Esophagus squamous epithelium (tissue), 4 donors: ENCODE results near the gene SPECC1.

Source experiments
- POLR2A ChIP-seq, 4 donors: fragments of 450-650 bp; IDR thresholded peaks; one replicate each; pipeline ENCODE4 v1.6.1; 2017; ENCODE audit warnings: antibody characterized with exemption in 4 of 4, mild to moderate bottlenecking in 4 of 4, moderate library complexity in 3 of 4
- TF ChIP-seq, protein P1 (sequence below), 6 experiments: fragments of 450-650 bp in 4 of 6; fragments of 200-600 bp in 2 of 6; sonication (generic) in 2 of 6; IDR thresholded peaks; one replicate each; pipeline ENCODE4 v1.5.1; 2016 to 2019; ENCODE audit warnings: antibody characterized with exemption in 6 of 6, mild to moderate bottlenecking in 4 of 6, moderate library complexity in 4 of 6

GRCh38 chr17:20121359-20122253, 112.4 kb downstream of the SPECC1 start:
- TF ChIP-seq POLR2A (IDR thresholded peaks at IDR 0.05) = no peak
- TF ChIP-seq, protein P1, sequence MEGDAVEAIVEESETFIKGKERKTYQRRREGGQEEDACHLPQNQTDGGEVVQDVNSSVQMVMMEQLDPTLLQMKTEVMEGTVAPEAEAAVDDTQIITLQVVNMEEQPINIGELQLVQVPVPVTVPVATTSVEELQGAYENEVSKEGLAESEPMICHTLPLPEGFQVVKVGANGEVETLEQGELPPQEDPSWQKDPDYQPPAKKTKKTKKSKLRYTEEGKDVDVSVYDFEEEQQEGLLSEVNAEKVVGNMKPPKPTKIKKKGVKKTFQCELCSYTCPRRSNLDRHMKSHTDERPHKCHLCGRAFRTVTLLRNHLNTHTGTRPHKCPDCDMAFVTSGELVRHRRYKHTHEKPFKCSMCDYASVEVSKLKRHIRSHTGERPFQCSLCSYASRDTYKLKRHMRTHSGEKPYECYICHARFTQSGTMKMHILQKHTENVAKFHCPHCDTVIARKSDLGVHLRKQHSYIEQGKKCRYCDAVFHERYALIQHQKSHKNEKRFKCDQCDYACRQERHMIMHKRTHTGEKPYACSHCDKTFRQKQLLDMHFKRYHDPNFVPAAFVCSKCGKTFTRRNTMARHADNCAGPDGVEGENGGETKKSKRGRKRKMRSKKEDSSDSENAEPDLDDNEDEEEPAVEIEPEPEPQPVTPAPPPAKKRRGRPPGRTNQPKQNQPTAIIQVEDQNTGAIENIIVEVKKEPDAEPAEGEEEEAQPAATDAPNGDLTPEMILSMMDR (IDR thresholded peaks at IDR 0.05) = peak; percentile 77 to 92 (median 82)
